ENCODE results near the gene CACNA1C.

CACNA1C gene

DNA sequence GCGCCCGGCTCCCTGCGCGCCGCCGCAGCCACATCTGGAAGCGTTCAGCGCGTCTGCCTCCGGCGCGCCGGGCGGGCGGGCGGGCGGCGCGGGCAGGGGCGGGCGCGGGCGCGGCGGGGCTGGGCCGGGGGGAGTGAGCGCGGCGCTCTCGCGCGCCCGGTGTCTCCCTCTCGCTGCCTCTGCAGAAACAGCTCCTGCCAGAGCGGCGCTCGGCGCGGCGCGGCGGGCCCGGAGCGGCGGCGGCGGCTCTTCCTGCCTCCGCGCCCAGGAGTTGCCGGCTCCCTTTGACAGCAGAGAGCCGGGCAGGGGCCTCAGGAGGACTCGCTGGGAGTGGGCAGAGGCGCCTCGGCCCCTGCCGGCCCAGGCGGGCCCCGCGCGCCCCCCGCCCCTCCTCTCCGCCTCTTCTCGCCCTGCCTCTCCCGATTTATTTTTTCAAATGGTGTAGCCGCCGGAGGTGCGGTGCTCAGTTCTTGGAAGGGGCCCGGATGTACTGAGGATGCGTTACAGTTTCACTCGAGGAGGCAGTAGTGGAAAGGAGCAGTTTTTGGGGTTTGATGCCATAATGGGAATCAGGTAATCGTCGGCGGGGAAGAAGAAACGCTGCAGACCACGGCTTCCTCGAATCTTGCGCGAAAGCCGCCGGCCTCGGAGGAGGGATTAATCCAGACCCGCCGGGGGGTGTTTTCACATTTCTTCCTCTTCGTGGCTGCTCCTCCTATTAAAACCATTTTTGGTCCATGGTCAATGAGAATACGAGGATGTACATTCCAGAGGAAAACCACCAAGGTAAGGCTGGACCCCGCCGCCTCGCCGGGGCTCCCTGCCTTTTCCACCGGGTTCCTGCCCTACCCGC, at the start of gene CACNA1C:
Gene CACNA1C (plus strand): TSS at position 162 of the 853 bp plus-strand sequence. CDS start 576 bp downstream, at position 738.
- peak; percentile 40 to 42 for DNase-seq (ENCODE audit: low read depth in 2 of 2)

DNA sequence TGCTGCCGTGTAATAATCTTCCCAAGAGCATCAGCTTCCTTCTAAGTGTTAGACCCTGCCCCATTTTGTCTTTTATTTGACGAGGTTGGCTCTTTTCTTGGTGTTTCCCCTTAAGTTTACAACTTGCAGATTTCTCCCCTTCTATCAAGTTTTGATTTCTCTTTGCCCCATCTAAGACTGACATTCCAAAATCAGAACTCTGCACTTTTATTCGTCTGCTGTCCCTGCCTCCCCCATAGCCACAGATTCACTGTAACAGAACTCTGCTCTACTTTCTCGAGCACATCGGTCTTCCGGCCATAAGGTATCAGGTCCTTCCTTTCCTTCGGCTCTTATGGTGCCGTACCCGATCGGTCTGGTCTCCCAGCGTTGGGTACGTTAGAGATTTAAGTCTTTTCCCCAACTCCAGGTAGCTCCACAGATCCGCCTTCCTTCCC, 49.1 kb upstream of the CACNA1C start:
- no peak for DNase-seq (ENCODE audit: low read depth in 2 of 2)

GRCh38 chr12:2004113-2004929, 48.5 kb upstream of the CACNA1C start, which contains the start of gene DCP1B:
DCP1B (minus strand) TSS chr12:2004457; CDS start chr12:2004431, 26 bp downstream.
- peak; percentile 88 for DNase-seq (ENCODE audit: low read depth in 2 of 2)

DNA sequence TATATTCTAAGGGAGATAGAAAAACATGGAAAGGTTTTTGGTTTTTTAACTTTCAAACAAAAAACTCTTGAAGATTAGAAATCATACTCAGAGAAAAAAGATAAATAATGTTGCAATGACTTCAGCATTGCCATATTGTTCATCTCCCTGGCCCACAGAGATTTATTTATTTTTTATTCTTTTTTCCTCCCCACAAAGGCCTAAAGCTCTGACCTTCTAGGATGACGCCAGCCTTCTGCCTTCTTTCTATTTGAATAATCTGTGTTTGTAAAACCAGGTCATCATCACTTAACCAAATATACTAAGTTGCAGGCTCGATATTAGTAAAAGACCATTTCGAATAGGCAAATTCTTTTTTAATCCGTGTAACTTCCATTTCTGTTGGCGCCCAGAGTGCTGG, 44.1 kb upstream of the CACNA1C start:
- no peak for DNase-seq (ENCODE audit: low read depth in 2 of 2)

DNA sequence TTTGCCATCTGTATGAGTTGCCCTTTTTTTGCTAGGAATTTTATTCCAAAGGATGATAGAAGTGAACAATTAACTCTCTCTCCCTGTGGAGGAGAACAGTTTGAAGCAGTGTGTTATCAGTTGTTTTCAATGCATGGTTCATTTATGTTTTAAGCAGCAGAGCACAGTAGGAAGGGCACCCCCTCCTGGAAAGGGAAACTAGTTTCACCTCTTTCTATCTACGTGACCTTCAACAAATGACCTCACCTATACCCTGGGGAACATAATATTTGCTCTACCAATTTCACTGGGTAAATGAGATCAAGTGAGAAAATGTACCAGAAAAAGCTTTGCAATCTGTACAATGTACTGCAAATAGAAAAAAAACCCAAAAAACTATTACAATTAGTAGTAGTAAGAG, 43.2 kb upstream of the CACNA1C start:
- DNase-seq (ENCODE audit: low read depth in 2 of 2): no peak

GRCh38 chr12:2011643-2012607, 40.9 kb upstream of the CACNA1C start:
- no peak for DNase-seq (ENCODE audit: low read depth in 2 of 2)

- no peak for DNase-seq (ENCODE audit: low read depth in 2 of 2)
These were observed 39.7 kb upstream of the CACNA1C start for GRCh38 chr12:2013086-2013485.

DNA sequence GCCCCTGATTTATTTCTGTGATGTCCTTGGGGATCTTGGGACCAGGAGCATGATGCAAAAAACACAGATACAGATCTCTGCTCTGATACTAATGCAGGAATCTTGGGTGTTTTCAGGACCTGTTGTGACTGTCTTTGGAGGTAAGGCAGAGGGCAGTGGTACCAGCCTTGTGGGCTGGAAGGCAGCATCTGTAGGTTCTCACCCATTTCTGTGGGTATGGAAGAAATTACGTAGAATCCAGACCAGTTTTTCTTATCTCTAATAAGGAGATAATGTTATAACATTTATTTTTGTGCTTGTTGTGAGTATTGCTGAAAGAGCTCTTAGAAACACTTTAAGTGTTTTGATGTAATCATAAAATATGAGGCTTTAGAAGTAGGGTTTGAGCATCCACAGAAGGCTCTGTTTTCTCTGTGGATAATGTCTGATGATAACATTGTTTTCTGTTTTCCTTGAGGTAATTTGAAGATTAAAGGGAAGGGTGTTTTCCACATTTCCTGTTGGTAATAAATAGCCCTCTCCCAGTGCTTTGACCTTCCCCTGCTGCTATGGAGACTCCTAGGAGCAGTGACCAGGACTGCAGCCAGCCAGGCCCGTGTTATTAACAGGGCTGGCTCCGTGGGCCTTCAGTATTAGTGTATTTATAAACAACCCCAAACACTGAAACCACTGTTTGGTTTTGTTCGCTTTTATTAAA, 39.1 kb upstream of the CACNA1C start:
- no peak for DNase-seq (ENCODE audit: low read depth in 2 of 2)

- DNase-seq (ENCODE audit: low read depth in 2 of 2): no peak
These were observed 38.6 kb upstream of the CACNA1C start for GRCh38 chr12:2014231-2014630.

GRCh38 chr12:2016862-2017545, 35.8 kb upstream of the CACNA1C start:
- DNase-seq (ENCODE audit: low read depth in 2 of 2): no peak

DNA sequence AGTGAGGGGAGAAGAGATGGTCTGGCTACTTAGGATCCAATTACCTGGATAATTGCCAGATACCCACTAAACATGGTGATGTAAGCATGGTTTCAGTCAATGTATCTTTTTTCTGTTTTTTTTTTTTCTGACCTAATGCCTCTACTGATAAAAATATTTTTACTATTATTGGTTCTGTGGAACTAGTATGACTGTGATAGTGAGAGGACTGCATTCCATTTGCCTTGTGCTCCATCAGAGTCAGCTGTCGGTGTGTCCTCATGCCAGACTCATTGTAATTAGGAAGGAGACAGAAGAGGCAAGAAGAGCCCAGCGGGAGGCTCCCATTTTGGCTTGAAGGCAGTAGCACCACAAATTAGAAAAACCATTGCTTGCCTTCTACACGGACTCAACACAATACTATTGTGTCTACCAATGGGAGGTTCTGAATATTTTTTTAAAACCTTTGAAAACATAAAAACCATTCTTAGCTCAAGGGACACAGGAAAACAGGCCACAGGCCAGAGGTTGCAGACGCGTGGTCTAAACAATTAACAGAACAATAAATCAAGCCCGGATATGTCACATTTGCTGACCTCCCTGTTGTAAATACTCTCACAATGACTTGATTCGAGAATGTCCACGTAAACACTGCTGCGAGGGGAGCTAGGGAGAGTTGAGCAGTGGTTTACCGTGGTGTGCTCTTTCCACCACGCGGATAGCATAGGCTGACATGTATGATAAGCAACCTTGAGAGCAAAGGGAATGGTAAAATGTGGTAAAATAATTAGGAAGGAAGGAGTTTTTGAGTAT, 35.0 kb upstream of the CACNA1C start:
- no peak for DNase-seq (ENCODE audit: low read depth in 2 of 2)

GRCh38 chr12:2018391-2018790, 34.4 kb upstream of the CACNA1C start:
- no peak for DNase-seq (ENCODE audit: low read depth in 2 of 2)

GRCh38 chr12:2019126-2019525, 33.7 kb upstream of the CACNA1C start:
- DNase-seq (ENCODE audit: low read depth in 2 of 2): no peak

DNA sequence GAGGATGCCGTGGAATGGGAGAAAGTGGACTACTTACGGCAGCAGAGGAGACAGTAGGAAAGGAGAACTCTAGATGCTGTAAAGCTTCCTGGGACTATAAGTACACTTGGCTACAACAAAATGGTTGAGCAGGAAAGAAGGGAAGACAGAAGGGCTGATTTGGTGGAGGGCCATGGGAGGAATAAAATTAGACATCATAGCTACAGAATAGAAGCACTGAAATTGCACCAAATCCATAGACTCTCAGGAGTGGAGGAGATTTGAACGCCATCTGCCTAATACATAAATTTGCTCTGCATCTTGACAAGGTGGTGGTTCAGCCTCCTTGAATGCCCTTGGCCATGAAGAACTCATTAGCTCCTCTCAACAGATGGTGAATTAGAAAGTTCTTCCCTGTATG, 32.3 kb upstream of the CACNA1C start:
- DNase-seq (ENCODE audit: low read depth in 2 of 2): no peak

DNA sequence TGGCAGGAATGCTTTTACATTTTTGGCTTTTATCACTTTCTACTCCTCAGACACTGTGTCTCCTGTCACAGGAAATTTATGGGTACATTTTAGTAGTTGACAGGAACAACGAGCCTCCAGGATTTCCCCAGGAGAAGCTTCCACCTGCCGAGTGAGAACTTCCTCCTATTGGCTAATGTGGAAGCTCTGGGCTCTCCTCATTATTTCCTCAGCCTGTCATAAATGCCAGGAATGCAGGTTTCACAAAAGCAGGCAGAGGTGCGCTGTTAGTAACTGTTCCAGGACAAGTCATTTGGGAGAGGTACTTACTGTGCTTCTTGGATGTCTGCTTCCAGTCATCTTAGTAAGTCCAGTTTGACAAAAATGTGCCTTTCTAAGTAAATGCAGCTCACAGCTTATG, 29.4 kb upstream of the CACNA1C start:
- no peak for DNase-seq (ENCODE audit: low read depth in 2 of 2)

DNA sequence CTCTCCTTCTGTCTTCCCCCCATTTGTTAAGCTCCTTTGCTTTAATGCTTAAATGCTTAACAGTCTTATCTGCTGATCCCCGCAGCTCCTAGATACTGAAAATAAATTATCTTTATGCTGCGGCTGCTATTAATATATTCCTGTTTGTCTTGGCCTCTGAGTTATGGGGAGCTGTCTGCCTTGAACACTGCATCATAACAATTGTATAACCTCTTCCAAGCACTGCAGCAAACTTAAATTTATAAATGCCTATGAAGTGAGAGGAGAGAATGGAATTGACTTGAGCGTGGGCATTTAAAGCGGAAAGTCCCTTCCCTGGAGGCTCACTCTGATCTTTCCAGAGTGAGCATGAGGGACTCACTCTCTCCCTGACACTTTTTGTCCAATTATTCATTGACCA, 25.4 kb upstream of the CACNA1C start:
- no peak for DNase-seq (ENCODE audit: low read depth in 2 of 2)

GRCh38 chr12:2029851-2030250, 22.9 kb upstream of the CACNA1C start:
- no peak for DNase-seq (ENCODE audit: low read depth in 2 of 2)

GRCh38 chr12:2032506-2032905, 20.3 kb upstream of the CACNA1C start:
- DNase-seq (ENCODE audit: low read depth in 2 of 2): no peak

- DNase-seq (ENCODE audit: low read depth in 2 of 2): peak in 1 of 2 experiments; percentile 35
These were observed 18.0 kb upstream of the CACNA1C start for GRCh38 chr12:2034633-2035430.
